ENCODE results near the gene MAD1L1. TPM values are rescaled to one million over a fixed set of nuclear protein-coding genes. Genes with fewer than 3 reads are reported as not detected.

MAD1L1 gene
- total RNA-seq, 4 donors from 2014 or later = 21.0 to 49.7 (median 29.8) TPM

DNA sequence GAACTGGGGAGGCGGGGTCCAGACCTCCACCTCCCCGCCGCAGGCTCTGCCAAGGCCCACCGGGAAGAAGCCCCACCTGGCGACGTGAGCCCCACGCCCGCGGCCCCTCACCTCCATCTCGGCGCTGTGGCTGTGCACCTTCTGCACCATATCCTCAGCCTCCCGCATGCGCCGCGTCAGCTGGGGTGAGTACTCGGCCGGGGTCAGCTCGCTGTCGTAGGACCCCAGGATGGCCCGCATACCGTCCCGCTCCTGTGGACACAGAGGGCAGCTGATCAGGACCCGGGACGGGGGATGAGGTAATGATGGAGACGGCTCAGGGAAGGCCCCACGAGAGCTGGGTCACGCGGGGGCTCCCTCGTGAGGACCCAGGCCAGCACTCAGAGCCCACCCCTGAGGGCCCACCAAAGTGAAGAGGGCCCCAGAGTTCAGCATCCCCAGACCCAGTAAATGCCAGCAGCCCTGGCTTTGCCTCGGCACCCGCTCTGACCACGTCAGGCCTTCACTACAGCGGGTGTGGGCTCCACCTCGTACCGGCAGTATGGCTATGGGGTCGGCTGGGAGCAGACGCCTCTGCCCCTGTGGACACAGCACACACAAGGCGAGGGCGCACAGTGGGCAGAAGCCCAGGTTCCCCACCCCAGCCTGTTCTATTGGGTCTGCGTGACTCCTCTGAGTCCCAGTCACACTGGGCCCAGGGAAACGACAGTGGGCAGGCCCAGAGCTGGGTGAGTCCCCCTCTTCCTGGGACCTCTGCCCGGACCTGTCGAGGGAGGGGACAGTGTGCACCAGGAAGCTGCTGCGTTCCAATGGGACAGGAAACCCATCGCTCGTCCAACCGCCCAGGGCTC lies 218.1 kb downstream of the MAD1L1 start:
- TF ChIP-seq, protein P1, sequence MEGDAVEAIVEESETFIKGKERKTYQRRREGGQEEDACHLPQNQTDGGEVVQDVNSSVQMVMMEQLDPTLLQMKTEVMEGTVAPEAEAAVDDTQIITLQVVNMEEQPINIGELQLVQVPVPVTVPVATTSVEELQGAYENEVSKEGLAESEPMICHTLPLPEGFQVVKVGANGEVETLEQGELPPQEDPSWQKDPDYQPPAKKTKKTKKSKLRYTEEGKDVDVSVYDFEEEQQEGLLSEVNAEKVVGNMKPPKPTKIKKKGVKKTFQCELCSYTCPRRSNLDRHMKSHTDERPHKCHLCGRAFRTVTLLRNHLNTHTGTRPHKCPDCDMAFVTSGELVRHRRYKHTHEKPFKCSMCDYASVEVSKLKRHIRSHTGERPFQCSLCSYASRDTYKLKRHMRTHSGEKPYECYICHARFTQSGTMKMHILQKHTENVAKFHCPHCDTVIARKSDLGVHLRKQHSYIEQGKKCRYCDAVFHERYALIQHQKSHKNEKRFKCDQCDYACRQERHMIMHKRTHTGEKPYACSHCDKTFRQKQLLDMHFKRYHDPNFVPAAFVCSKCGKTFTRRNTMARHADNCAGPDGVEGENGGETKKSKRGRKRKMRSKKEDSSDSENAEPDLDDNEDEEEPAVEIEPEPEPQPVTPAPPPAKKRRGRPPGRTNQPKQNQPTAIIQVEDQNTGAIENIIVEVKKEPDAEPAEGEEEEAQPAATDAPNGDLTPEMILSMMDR (IDR thresholded peaks at IDR 0.05; ENCODE audit: low read depth) = no peak

GRCh38 chr7:2013381-2014311 lies 219.1 kb downstream of the MAD1L1 start:
- TF ChIP-seq, protein P1 (IDR thresholded peaks at IDR 0.05; ENCODE audit: low read depth) = no peak

GRCh38 chr7:2012981-2013380 lies 219.8 kb downstream of the MAD1L1 start:
- TF ChIP-seq, protein P1 (IDR thresholded peaks at IDR 0.05; ENCODE audit: low read depth) = no peak

GRCh38 chr7:2012044-2012900 lies 220.5 kb downstream of the MAD1L1 start:
- TF ChIP-seq, protein P1 (IDR thresholded peaks at IDR 0.05; ENCODE audit: low read depth) = no peak

- TF ChIP-seq, protein P1 (IDR thresholded peaks at IDR 0.05; ENCODE audit: low read depth) = no peak
Observed at GRCh38 chr7:2011266-2012043, 221.3 kb downstream of the MAD1L1 start.

- TF ChIP-seq, protein P1 (IDR thresholded peaks at IDR 0.05; ENCODE audit: low read depth) = no peak
Observed at GRCh38 chr7:2010551-2011265, 222.0 kb downstream of the MAD1L1 start.
